DMS153 treated with DMSO at 0.1 percent for 48 hours (cell line): Measurements from ENCODE around the gene GHDC.
"Not testable (repeated sequence)": the region's sequence is repeated elsewhere in the genome, so short reads cannot be mapped to it uniquely, and the experiment has no call there.

Experiments used
- DNase-seq: peaks from one replicate; lab custom pipeline; 2025; ENCODE audit not compliant: unreplicated experiment; lab: John Stamatoyannopoulos, UW

Gene GHDC, protein sequence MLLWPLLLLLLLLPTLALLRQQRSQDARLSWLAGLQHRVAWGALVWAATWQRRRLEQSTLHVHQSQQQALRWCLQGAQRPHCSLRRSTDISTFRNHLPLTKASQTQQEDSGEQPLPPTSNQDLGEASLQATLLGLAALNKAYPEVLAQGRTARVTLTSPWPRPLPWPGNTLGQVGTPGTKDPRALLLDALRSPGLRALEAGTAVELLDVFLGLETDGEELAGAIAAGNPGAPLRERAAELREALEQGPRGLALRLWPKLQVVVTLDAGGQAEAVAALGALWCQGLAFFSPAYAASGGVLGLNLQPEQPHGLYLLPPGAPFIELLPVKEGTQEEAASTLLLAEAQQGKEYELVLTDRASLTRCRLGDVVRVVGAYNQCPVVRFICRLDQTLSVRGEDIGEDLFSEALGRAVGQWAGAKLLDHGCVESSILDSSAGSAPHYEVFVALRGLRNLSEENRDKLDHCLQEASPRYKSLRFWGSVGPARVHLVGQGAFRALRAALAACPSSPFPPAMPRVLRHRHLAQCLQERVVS

DNA sequence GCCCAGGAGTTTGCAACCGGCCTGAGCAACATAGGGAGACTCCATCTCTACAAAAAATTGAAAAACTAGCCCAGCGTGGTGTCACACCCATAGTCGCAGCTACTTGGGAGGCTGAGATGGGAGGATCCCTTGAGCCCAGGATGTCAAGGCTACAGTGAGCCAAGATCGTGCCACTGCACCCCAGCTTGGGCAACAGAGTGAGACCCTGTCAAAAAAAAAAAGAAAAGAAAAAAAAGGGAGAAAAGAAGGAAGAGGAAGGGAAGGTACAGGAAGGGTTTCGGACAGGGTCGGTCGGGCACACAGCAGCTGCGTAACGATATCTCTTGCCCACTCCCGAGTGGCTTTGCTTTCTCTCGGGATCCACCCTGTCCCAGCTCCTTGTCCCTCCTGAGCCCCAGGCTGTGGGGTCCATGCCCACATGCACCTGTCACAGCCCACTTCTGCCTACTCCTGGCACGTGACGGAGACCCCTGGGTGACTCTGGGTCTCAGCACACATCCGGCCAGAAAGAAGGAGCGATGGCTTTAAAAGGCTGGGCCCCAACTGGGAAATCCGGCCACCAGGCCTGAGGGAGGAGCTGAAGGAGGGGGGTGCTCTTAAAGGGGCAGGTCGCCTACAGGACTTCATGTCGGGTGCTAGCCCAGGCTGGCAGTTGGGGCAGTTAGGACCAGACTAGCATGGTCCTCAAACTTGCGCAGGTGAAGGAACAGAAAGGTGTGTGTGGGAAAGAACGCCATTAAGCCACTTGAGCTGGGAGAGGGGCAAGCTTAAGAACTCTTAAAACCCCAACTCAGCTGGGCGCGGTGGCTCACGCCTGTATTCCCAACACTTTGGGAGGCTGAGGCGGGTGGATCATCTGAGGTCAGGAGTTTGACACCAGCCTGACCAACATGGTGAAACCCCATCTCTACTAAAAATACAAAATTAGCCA is at the start of gene GHDC:
GHDC (minus strand) TSS at position 526 of the 931 bp plus-strand sequence. CDS start 913 bp downstream, outside the sequence.
- DNase-seq = peak; percentile 80

DNA sequence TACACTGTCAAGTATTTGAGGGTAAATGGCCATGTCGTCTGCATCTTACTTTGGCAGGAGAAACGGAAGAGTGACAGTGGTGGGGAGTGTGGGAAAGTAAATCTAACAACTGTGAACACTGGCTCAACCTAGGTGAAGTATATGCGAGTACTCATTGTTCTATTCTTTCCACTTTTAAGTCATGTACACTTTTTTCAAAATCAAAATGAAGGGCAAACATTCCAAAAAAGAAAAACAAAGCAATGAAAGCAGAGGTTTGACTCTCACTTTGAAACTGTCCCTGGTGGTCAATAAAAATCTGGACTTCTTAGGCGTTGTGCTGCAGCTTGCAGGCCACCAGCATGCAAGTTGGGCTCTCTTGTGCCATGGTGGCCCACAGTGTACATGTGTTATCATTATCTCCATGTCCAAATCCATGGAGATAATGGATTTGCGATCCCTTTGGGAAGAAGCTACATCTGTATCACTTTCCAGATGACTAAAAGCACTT is 49.2 kb upstream of the GHDC start:
- DNase-seq = no peak

DNA sequence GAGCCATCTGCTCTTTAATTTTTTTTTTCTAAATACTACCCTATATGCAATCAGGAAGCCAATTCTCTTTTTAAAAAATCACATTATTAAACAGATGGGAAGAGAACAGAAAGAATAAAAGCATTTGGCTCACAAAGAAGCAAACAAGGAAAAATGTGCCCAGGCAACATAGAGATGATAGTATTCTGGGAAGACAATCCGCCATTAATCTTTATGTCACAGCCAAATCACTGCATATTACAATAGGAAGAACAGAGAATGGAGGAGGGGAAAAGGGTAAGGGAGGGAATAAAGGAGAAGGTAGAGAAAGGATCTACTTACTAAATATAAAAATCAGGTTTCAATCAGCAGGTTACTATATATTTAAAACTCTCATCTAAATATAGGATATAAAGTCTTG is 47.6 kb upstream of the GHDC start:
- DNase-seq = no peak

DNA sequence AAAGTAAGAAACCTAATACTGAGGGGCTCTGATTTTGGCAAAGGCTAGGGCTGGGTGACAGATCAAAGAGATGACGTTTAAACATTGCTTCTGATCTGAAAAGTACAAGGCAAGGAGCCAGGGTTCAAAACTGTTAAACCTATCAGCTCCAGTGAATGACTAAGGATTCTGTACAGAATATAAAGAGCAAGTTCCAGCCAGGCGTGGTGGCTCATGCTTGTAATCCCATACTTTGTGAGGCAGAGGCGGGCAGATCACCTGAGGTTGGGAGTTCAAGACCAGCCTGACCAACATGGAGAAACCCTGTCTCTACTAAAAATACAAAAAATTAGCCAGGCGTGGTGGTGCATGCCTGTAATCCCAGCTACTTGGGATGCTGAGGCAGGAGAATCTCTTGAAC is 46.6 kb upstream of the GHDC start:
- DNase-seq = not testable (repeated sequence)

DNA sequence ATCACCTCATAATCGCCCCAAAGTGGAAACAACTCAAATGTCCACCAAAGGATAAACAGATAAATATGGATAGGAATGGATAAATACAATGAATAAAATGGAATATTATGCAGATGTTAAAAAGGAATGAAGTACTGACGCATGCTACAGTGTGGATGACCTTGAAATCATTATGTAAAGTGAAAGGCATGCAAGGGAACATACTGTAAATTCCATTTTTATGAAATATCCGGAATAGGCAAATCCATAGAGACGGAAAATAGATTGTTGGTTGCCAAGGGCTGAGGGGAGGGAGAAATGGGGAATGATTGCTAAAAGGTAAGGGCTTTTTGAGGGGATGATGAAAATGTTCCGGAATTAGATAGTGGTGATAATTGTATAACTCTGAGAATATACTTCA is 45.9 kb upstream of the GHDC start:
- no peak for DNase-seq

DNA sequence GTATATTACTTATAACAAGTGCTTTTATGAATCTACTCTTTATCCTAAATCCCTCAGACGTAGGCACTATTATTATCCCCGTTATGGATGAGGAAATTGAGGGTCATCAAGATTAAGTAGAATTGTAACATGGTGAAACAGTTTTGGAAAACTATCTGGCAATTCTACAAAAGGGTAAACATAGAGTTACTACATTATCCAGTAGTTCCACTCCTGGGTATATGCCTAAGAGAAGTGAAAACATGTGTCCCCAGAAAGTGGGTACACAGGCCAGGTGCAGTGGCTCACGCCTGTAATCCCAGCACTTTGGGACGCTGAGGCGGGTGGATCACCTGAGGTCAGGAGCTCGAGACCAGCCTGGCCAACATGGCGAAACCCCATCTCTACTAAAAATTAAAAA is 45.3 kb upstream of the GHDC start:
- DNase-seq = not testable (repeated sequence)

DNA sequence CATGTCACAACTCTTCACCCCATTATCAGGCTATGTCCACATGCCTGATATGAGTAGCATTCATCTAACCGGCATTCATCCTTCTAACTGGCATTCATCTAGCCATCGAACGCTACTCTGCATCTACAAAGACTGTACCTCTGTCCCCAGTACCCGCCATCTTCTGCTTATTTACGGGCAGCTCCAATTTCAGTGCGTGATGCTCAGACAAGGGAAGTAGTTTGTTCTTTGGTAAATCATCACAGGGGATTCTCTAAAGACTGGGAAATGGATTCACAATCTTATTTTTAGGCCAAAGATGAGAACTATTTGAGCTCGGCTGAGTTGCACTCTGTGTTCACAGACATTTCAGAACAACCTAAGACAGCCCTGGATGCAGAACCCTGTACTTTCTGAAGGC is 42.5 kb upstream of the GHDC start:
- no peak for DNase-seq

DNA sequence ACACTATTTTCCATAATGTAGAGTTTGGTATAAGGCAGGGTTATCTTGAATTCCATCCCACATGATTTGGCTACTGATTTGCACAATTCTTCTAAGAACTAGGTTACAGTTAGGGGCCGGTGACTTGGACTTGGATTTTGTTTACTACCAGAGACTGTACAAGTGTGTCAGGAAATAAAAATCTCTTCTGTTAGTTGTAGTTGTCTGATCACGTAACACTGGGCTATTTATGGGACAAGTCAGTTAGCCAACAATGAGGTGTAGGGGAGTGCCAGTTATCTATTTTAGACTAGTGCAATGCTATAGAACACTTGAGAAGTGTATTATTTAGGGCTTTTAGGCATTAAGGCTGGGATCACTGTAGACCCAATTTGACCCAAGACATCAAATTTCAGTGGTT is 39.7 kb upstream of the GHDC start:
- DNase-seq = no peak

DNA sequence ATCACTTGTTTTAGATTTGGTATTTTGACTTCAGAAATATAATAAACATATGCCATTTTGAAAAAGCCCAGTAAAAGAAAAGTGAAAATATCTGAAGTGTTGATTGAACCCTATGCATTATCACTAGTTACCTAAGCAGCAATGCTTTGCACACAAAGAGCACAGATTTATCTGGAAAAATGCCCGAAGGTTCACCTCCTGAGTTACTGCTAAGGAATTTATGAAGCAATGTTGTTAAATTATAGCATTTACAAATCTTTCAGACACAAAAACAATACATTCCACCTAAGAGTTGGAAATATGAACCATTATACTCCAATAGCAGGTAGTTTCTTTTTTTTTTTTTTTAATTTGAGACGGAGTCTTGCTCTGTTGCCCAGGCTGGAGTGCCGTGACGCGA is 38.9 kb upstream of the GHDC start:
- DNase-seq = no peak

DNA sequence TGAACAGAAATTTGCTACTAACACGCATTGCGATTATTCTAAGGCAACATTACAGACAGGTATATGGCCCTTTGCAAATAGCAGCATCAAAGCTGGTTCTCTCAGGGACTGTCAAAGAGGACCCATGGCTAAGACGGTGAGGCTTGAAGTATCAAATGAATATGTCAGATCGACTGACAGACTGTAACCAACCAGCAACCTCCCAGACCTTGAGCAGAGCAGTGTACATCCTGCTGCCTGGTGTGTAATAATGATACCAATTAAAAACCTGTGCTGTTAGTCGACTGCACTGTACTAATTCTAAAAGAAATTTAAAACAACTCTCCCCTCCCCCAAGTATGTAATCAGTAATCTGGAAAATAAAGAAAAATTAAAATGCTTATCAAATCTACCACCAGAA is 35.9 kb upstream of the GHDC start:
- DNase-seq = no peak

DNA sequence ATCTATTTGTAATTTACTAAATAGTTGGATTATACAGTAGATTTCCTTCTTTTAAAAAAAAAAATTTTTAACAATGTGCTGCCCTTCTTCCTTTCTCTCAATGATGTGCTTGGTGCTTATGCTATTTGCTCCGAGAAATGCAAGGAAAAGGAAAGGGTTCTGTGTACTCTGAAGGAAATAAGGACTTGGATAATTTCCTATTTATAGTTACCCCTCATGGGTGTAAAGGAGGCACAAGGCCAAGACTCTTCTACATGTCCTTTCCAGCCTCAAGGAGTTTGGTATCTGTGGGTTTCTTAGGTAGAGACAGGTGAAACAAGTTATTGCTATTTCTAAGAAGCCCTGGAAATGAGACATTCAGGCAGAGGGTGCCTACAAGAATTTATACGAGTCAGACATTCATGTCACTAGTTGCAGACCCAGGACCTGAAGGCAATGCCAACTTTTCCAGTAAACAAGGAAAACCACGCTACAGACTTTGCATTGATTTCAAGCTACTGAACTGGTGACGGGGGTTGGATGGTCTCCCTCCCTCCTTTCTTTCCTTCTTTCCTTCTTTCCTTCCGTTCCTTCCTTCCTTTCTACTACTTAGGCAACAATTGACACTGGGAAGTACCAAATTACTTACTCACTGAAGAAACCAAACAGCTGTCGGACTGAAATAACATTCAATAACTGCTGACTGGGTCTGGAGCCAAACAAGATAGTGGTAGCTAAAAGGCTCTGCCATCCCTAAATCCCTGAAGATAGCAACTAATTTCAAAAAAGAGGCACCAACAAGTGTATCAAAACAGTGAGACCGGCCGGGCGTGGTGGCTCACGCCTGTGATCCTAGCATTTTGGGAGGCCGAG is 33.8 kb upstream of the GHDC start:
- DNase-seq = no peak

DNA sequence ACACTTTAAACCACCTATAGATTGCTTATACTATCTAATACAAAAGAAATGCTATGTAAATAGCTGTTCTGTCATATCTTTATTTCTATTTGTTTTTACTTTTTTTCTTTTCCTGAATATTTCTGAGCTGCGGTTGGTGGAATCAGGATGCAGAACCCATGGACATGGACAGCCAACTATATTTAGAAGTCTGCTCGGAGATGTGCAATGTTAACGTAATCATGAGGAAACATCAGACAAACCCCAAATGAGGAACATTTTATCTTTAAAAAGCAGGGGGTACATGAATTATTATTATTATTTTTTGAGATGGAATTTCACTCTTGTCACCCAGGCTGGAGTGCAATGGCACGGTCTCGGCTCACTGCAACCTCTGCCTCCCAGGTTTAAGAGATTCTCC is 31.4 kb upstream of the GHDC start:
- DNase-seq = no peak

DNA sequence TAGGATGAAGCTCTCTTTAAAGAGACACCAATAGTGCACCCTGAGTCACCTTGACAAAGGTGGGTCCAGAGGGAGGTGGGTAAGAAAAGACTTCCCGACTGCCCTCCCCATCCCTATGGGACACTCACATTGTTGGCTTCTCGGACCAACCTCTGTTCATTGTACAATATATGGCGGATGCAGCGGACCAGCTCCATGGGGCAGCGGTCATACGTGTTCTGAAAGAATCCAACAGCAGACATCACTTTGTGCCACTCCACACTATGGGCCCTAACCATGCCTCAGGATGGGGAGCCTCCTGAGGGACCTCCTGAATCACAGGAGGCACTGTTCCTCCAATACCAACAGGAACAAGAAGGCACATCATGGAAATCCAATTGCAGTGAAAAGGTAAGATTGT is 30.4 kb upstream of the GHDC start:
- no peak for DNase-seq

DNA sequence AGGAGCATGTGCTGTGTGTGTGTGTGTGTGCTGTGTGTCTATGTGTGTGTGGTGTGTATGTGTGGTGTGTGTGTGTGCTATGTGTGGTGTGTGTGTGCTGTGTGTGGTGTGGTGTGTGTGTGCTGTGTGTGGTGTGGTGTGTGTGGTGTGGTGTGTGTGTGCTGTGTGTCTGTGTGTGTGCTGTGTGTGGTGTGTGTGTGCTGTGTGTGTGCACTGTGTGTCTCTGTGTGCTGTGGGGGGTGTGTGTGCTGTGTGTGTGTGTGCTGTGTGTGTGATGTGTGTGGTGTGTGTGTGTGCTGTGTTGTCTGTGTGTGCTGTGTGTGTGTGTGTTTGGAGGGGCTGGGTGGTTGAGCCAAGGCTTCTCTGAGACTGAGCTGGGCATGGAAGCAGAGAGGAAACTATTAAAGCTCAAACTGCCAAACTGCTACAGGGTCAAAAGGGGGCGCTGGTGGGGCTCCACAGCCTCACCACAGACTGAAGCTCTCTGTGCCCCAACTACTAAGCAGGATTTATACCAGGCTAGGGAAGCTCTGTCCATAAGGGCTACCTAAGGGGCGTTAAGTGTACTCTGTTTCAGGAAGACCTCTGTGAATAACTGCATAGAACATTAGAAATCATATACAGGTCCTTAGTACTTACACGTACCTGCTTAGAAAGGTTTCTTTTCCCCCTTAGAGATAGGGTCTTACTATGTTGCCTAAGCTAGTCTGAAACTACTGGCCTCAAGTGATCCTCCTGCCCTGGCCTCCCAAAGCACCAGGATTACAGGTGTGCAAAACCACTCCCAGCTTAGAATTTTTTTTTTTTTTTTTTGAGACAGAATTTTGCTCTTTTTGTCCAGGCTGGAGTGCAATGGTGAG is 27.8 kb upstream of the GHDC start:
- DNase-seq = no peak

DNA sequence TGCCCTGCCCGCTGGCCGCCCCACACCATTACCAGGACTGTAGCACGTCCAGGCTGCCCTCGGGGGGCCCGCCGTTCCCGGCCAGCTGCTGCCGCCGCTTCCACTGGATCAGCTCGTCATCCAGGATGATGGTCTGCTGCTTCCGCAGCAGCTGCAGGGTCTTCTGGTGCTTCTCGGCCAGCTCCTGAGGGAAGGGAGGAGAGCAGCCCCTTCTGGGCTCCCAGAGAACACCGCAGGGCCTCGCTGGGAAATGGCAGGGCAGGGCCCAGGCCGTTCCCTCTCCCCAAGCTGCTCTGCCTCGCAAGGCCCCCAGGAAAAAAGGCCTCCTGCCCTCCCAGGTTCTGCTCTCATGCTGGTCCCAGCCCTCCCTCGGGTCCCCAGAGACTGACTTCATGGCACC is 25.0 kb upstream of the GHDC start:
- DNase-seq = not testable (repeated sequence)

DNA sequence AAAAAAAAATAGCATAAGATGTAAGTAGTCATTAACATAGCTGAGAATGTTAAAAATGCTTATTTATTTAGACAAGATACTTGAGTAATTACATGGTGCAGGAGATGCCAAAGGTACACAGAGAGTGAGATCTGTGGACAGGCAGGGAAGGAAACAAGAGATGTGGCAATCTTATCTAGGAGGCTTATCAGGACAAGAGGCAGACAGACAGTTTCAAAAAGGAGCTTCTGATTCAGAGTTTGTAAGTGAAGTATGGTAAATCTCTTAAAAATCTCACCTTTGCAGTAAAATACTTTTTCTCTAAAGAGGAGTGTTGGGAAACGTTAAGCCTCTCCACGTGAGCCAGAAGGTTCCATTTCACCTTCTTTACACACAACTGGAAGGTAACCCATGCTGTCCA is 19.9 kb upstream of the GHDC start:
- DNase-seq = no peak

DNA sequence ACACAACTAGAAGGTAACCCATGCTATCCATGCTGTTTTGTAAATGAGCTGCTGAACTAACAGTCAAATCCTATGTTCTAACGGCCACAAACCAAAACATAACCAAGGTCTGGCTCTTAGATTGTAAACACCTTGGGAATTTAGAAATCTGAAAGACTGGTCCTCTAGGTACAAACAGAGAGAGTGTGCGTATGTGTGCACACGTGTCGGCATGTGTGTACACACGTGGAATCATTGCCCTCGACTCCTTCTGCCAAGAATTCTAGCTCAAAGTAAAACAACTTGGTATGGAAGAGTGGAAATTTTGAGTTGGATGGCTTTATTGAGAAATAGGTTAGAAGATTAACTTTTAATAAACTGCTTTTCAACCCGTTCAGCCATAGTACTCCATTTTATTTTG is 18.1 kb upstream of the GHDC start:
- DNase-seq = no peak

DNA sequence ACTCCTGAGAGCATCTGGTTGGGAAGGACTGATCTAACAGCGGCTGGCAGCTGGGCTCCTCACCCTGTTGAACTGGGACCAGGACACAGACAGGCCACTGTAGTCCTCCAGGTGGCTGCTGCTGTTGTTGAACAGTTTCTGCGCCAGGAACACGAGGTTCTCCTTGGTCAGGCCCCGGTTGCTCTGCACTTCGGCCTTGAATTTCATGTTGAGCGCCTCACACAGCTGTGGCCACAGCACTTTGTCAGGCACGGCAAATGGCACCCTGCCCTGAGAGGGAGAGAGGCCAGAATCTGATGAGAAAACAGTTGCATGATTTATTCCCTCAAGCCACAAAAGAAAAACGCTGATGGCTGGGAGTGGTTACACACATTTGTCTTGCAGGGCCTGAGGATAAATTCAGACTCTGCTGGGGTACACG is 17.6 kb upstream of the GHDC start:
- DNase-seq = not testable (repeated sequence)

DNA sequence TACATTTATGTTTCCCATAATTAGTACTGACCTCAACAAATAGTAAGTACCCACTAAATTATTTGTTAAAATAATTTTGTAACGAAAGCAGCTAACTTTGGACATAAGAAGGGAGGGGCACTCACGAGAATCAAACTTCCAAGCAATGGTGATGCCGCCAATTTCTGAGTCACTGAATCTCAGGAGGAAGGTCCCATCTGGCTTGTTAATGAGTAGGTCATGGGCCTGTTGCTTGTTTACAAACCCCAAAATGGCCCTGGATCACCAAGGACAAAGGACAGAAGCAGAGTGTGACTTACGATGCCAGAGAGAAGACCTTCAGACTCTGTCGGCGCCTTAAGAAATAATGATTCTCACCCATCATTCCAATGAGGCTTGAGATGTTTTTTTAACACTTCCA is 15.8 kb upstream of the GHDC start:
- DNase-seq = no peak

DNA sequence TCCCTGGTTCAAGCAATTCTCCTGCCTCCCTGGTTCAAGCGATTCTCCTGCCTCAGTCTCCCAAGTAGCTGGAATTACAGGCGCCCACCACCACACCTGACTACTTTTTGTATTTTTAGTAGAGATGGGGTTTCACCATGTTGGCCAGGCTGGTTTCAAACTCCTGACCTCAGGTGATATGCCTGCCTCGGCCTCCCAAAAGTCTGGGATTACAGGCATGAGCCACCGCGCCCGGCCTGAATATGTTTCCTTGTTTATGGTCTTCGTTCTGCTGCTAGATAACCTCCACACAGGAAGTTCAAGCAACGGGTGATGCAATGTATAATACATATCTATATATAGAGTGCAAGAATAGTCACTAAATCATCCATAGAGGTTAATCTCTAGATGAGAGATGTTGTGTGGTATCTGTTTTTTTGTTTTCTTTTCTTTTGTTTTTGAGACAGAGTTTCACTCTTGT is 11.9 kb upstream of the GHDC start:
- DNase-seq = not testable (repeated sequence)
